ENCODE results near the gene XNDC1N. TPM values are rescaled to one million over a fixed set of nuclear protein-coding genes. Genes with fewer than 3 reads are reported as not detected.

Gene XNDC1N
- total and polyA plus RNA-seq, 2 donors from 2014 or later = 4.6 to 14.3 TPM

GRCh38 chr11:71933141-71933933 is 4.9 kb upstream of the XNDC1N start:
- peak overlapping the region in 2 of 3 donors; percentile 12 to 40 for H3K4me3 ChIP-seq (ENCODE audit: low read length in 3 of 3)
- no peaks in the 10 kb centered on the region for H3K36me3 ChIP-seq (ENCODE audit: control insufficient read depth in 2 of 3, insufficient read depth in 3 of 3, low read length in 3 of 3)
- no peaks in the 10 kb centered on the region for H3K27me3 ChIP-seq (ENCODE audit: control insufficient read depth, insufficient read depth, low read length)
- H3K4me1 ChIP-seq (ENCODE audit: control insufficient read depth in 2 of 3, insufficient read depth in 2 of 3, low read depth in 1 of 3, low read length in 3 of 3) = peaks cover 0 to 40% (median 23%) of the 10 kb centered on the region in 3 donors
- DNase-seq (no peak), FAIRE-seq (no peak)
- H3K27ac ChIP-seq (ENCODE audit: low read depth in 2 of 2, low read length in 2 of 2) = peak overlapping the region in 1 of 2 donors; percentile 39
- intact Hi-C loops (cut with DNase I) = no loop called here
- no peaks in the 10 kb centered on the region for H3K9me3 ChIP-seq (ENCODE audit: control insufficient read depth in 2 of 3, insufficient read depth in 1 of 3, low read length in 3 of 3)
- TF ChIP-seq CTCF (IDR thresholded peaks at IDR 0.05; ENCODE audit: borderline replicate concordance, extremely low read depth, insufficient read depth) = no peak
- no peak overlapping the region for H3K9ac ChIP-seq (ENCODE audit: low read length in 3 of 3)

GRCh38 chr11:71931245-71931602 is 2.8 kb upstream of the XNDC1N start:
- H3K27ac ChIP-seq (ENCODE audit: low read depth in 2 of 2, low read length in 2 of 2) = no peak overlapping the region
- peaks cover 0 to 40% (median 23%) of the 10 kb centered on the region in 3 donors for H3K4me1 ChIP-seq (ENCODE audit: control insufficient read depth in 2 of 3, insufficient read depth in 2 of 3, low read depth in 1 of 3, low read length in 3 of 3)
- H3K4me3 ChIP-seq (ENCODE audit: low read length in 3 of 3) = no peak overlapping the region
- no peak overlapping the region for H3K9ac ChIP-seq (ENCODE audit: low read length in 3 of 3)
- H3K9me3 ChIP-seq (ENCODE audit: control insufficient read depth in 2 of 3, insufficient read depth in 1 of 3, low read length in 3 of 3) = no peaks in the 10 kb centered on the region
- intact Hi-C loops (cut with DNase I) = no loop called here
- TF ChIP-seq CTCF (IDR thresholded peaks at IDR 0.05; ENCODE audit: borderline replicate concordance, extremely low read depth, insufficient read depth) = no peak
- FAIRE-seq (no peak), DNase-seq (no peak)
- no peaks in the 10 kb centered on the region for H3K36me3 ChIP-seq (ENCODE audit: control insufficient read depth in 2 of 3, insufficient read depth in 3 of 3, low read length in 3 of 3)
- H3K27me3 ChIP-seq (ENCODE audit: control insufficient read depth, insufficient read depth, low read length) = no peaks in the 10 kb centered on the region

- Histone ChIP-seq H3K9ac (ENCODE audit: low read length in 3 of 3) (peak overlapping the region in 1 of 3 donors; percentile 74), H3K4me1 (ENCODE audit: control insufficient read depth in 2 of 3, insufficient read depth in 2 of 3, low read depth in 1 of 3, low read length in 3 of 3) (peaks cover 0 to 40% (median 23%) of the 10 kb centered on the region in 3 donors), H3K4me3 (ENCODE audit: low read length in 3 of 3) (peak overlapping the region in 1 of 3 donors; percentile 93), H3K9me3 (ENCODE audit: control insufficient read depth in 2 of 3, insufficient read depth in 1 of 3, low read length in 3 of 3) (no peaks in the 10 kb centered on the region), H3K27me3 (ENCODE audit: control insufficient read depth, insufficient read depth, low read length) (no peaks in the 10 kb centered on the region), H3K27ac (ENCODE audit: low read depth in 2 of 2, low read length in 2 of 2) (no peak overlapping the region), H3K36me3 (ENCODE audit: control insufficient read depth in 2 of 3, insufficient read depth in 3 of 3, low read length in 3 of 3) (no peaks in the 10 kb centered on the region)
- intact Hi-C loops (cut with DNase I) = no loop called here
- FAIRE-seq = no peak
- no peak for TF ChIP-seq CTCF (IDR thresholded peaks at IDR 0.05; ENCODE audit: borderline replicate concordance, extremely low read depth, insufficient read depth)
- no peak for DNase-seq
Measured at GRCh38 chr11:71930556-71931244, 2.3 kb upstream of the XNDC1N start.
